Hindlimb muscle (tissue), 1 donor: Measurements from ENCODE around the gene TNRC6B. TPM values are rescaled to one million over a fixed set of nuclear protein-coding genes. Genes with fewer than 3 reads are reported as not detected.

ENCODE experiments used
- DNase-seq: peaks from one replicate; pipeline ENCODE4 v3.0.0-alpha.2; 2013
- polyA plus RNA-seq: library from polyadenylated mRNA; unstranded; fragments of 120-200 nt; gene quantifications from one replicate; pipeline ENCODE4 v1.2.1, GENCODE V29; 2013; ENCODE audit not compliant: insufficient read length

Gene TNRC6B
- polyA plus RNA-seq, 1 donor, result 13.1 TPM

GRCh38 chr22:40240686-40241085 lies 63.0 kb downstream of the TNRC6B start:
- no peak for DNase-seq

- DNase-seq, result no peak
Observed at GRCh38 chr22:40241200-40241763, 63.6 kb downstream of the TNRC6B start.

DNA sequence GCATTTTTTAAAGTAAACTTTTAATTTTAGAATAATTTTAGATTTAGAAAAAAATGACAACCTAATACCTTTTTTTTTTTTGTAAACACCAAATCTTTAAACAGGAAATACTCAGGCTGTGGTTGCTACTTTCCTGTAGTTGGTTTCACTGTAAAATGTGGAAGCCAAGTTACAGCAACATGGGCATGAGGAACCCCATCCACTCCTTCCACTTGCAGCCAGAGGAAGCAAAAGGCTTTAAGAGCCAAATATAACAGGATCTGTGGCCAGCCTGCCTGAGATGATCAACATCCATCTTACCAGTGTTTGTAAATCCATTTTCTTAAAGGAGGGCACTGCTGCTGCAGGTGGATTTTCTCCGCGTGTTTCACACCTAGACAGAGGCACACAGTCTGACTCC lies 66.2 kb downstream of the TNRC6B start:
- no peak for DNase-seq

GRCh38 chr22:40244586-40244985 lies 66.9 kb downstream of the TNRC6B start:
- no peak for DNase-seq

DNA sequence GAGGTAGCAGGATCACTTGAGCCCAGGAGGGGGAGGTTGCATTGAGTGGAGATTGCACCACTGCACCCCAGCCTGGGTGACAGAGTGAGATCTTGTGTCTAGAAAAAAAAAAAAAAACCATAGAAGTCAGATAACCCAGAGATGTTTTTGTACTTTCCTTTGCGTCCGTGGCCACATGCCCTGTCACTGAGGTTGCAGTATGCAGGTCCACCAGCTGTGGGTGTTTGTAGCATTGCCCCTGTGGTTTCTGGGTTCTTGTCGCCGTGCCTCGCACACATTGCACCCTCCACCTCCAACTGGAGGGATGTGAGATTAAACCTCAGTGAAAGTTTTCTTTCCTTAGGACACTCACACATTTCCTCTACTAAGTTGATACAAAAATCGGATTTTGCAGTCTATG lies 70.3 kb downstream of the TNRC6B start:
- DNase-seq, result no peak

- no peak for DNase-seq
Observed at GRCh38 chr22:40249286-40249685, 71.6 kb downstream of the TNRC6B start.

GRCh38 chr22:40250608-40251007 lies 72.9 kb downstream of the TNRC6B start:
- DNase-seq, result no peak

- DNase-seq, result no peak
Observed at GRCh38 chr22:40251106-40251505, 73.4 kb downstream of the TNRC6B start.

DNA sequence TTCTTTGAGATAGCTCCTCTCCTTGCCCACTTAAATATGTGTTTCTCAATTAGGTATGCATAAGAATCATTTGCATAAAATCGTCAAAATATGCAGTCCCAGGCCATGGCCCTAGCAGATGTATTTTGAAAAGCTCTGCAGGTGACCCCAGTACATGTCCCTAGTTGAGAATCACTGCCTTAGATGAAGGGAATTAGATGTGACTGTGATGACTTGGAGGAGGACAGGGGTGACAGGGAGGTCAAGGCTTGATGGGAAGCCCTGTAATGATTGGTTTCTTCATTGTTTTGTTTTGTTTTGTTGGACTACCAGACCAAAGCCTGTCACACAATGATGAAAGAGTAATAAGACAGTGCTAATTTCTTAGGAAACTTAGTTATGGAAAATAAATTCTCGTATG lies 74.4 kb downstream of the TNRC6B start:
- DNase-seq, result no peak

GRCh38 chr22:40256516-40256915 lies 78.8 kb downstream of the TNRC6B start:
- DNase-seq, result no peak

DNA sequence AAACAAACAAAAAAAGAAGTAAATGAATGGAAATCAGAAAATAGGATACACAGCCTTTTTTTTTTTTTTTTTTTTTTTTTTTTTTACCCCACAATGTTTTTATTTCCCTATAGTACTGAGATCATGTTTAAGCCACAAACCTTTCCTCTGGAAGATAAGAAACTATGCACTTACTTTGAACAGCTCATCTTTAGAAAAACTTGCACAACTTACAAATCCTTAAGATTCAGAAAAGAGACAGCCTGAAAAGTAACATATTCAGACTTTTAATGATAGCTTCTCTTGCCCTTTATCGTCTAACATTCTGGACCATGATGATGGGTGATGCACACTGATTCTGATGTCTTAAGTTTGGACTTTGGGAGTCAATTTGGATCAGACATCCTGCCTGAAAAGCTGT lies 80.3 kb downstream of the TNRC6B start:
- DNase-seq, result no peak

- no peak for DNase-seq
Observed at GRCh38 chr22:40258501-40258915, 80.8 kb downstream of the TNRC6B start.

- no peak for DNase-seq
Observed at GRCh38 chr22:40261783-40262182, 84.1 kb downstream of the TNRC6B start.

GRCh38 chr22:40263191-40263590 lies 85.5 kb downstream of the TNRC6B start:
- DNase-seq, result no peak

DNA sequence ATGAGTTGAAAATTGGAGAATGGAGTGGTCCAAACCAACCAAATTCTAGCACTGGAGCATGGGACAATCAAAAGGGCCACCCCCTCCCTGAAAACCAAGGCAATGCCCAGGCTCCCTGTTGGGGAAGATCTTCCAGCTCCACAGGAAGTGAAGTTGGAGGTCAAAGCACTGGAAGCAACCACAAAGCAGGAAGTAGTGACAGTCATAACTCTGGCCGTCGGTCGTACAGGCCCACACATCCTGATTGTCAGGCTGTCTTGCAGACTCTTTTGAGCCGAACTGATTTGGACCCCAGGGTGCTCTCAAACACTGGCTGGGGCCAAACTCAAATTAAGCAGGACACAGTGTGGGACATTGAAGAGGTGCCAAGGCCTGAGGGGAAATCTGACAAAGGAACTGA lies 88.1 kb downstream of the TNRC6B start:
- no peak for DNase-seq

DNA sequence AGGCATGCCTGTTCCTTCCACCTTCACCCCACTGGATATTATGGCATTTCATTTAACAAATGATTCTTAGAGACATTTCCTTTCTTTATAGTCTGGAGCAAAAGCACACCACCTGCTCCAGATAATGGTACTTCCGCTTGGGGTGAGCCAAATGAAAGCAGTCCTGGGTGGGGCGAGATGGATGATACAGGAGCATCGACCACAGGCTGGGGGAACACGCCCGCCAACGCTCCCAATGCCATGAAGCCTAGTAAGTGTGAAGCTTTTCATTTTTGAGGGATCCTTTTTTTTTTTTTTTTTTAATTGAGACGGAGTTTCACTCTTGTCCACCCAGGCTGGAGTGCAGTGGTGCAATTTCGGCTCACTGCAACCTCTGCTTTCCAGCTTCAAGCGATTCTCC lies 92.3 kb downstream of the TNRC6B start:
- DNase-seq, result no peak

GRCh38 chr22:40270748-40271373 lies 93.1 kb downstream of the TNRC6B start:
- DNase-seq, result no peak

- no peak for DNase-seq
Observed at GRCh38 chr22:40271440-40271839, 93.7 kb downstream of the TNRC6B start.

GRCh38 chr22:40273319-40273718 lies 95.6 kb downstream of the TNRC6B start:
- no peak for DNase-seq

- peak; percentile 60 for DNase-seq
Observed at GRCh38 chr22:40276996-40277823, 99.5 kb downstream of the TNRC6B start.

- DNase-seq, result no peak
Observed at GRCh38 chr22:40279017-40279416, 101.3 kb downstream of the TNRC6B start.

- no peak for DNase-seq
Observed at GRCh38 chr22:40281717-40282116, 104.0 kb downstream of the TNRC6B start.

DNA sequence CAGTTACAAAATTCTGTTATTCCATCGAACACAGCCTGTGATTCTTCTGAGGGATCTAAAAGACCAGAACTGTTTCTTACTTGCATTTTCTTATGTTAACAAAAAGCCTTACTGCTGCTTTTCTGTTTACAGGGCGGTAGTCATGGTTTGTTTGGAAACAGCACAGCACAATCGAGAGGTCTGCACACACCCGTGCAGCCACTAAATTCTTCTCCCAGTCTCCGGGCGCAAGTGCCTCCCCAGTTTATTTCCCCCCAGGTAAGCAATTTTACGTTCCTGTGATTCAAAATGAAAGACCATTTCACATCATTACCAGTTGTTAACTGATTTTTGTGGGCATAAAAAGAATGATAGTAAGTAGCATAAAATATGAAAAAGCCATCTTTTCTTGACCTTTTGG lies 107.8 kb downstream of the TNRC6B start:
- DNase-seq, result no peak

DNA sequence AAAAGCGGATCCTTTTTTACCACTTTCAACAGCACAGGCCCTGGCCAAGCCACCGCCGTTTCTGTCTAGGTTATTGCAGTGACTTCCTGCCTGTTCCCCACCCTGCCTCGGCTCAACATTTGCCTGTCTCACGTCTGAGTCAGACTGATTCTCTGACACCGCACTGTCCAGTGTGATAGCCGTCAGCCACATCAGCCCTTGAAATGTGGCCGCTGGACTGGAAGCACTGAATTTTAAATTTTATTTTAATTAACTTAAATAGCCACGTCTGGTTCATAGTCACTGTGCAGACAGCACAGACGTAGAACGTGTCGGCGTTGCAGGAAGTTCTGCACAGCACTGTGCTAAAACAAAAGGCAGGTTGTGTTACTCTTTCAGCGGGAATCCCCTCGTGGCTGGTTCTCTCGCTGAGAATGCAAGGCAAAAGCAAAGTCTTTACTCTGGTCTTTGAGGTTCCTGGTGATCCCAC lies 112.3 kb downstream of the TNRC6B start:
- no peak for DNase-seq
